ENCODE measurements around the gene GPR143.

- TF ChIP-seq ZNF596 (tag by site-specific recombination; IDR thresholded peaks at IDR 0.05) (no peak), CTCF (tag by site-specific recombination; IDR thresholded peaks at IDR 0.05) (no peak), ZNF140 (tag by site-specific recombination; IDR thresholded peaks at IDR 0.05) (no peak), PRDM10 (tag by site-specific recombination; IDR thresholded peaks at IDR 0.05) (no peak), ZNF132 (tag by site-specific recombination; IDR thresholded peaks at IDR 0.05; ENCODE audit: borderline replicate concordance) (no peak), ZNF544 (tag by site-specific recombination; IDR thresholded peaks at IDR 0.05) (no peak), ATF2 (tag by site-specific recombination; IDR thresholded peaks at IDR 0.05; ENCODE audit: low read depth) (no peak), REST (tag by site-specific recombination; IDR thresholded peaks at IDR 0.05) (no peak), ZNF146 (tag by site-specific recombination; IDR thresholded peaks at IDR 0.05) (no peak), SP2 (tag by site-specific recombination; IDR thresholded peaks at IDR 0.05) (no peak), ZXDB (tag by site-specific recombination; IDR thresholded peaks at IDR 0.05) (no peak), ZNF777 (tag by site-specific recombination; IDR thresholded peaks at IDR 0.05; ENCODE audit: borderline replicate concordance) (no peak), ZNF274 (IDR thresholded peaks at IDR 0.05; ENCODE audit: low read length) (no peak), ZNF274 (tag by site-specific recombination; IDR thresholded peaks at IDR 0.05; ENCODE audit: borderline replicate concordance) (no peak), TCF7L2 (IDR thresholded peaks at IDR 0.05; ENCODE audit: borderline replicate concordance, low read depth, low read length) (no peak)
These were observed 6.3 kb downstream of the GPR143 start for GRCh38 chrX:9759337-9759736.

Measured in HEK293 (cell line).